ENCODE measurements around the gene JAKMIP2. TPM values are rescaled to one million over a fixed set of nuclear protein-coding genes. Genes with fewer than 3 reads are reported as not detected.
A peak's percentile ranks its signal among the peaks of the same experiment; 100 is the strongest.
"Not testable (repeated sequence)": the region's sequence is repeated elsewhere in the genome, so short reads cannot be mapped to it uniquely, and the experiment has no call there.

Gene JAKMIP2
- total RNA-seq, 2 donors from 2014 or later, result 1.2 to 6.3 TPM

GRCh38 chr5:147732291-147732883 is 50.1 kb downstream of the JAKMIP2 start:
- Mint-ChIP-seq H3K4me1 (ENCODE audit: low read depth) (no peaks in the 10 kb centered on the region), H3K27me3 (ENCODE audit: low read depth) (no peaks in the 10 kb centered on the region), H3K9me3 (peaks cover 3 to 5% of the 10 kb centered on the region in 2 donors), H3K36me3 (ENCODE audit: insufficient read depth in 2 of 2) (no peaks in the 10 kb centered on the region), H3K4me3 (no peak overlapping the region), H3K27ac (no peak overlapping the region)
- DNase-seq (no peak), ATAC-seq (replicated peaks in 1 of 2) (no peak)

DNA sequence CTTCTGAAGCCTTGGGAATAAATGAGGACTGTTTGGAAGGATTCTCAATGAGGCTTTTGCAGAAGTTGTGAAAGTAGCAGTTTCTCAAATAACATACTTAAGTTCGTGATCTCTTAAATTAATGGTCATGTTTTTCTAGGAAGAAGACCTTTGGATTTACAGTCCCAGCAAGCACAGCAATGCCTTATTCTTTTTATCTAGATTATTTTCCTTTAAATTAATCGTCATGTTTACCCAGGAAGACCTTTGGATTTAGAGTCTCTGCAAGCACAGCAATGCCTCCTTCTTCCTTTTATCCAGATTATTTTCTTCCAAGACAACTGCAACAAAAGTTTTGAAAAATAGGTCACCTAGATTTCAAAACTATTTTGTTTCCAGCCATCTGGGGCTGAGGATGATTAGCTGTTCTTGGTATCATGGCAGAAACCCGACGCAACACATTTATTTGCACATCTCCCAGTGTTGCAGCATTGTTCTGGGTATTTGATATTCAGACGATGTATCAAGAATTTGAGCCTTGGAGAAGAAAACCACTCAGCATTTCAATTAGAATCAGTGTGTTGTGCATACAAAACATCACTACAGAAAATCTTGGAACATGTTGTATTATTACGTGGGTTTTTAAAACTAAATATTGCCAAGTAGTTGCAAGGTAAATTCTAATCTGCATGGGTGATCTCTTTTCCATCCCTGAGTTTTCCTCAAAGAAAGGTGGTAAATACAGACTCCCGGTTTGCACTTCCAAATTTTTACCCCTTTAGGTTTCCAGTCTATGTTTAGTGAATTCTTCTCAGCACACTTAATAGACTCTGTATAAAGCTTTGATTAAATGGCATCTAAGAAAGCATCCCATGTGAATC is 50.9 kb downstream of the JAKMIP2 start:
- Mint-ChIP-seq H3K36me3 (ENCODE audit: insufficient read depth in 2 of 2) (no peaks in the 10 kb centered on the region), H3K4me1 (ENCODE audit: low read depth) (no peaks in the 10 kb centered on the region), H3K9me3 (peaks cover 3 to 5% of the 10 kb centered on the region in 2 donors), H3K27ac (no peak overlapping the region), H3K27me3 (ENCODE audit: low read depth) (no peaks in the 10 kb centered on the region), H3K4me3 (no peak overlapping the region)
- DNase-seq (no peak), ATAC-seq (replicated peaks in 1 of 2) (no peak)

DNA sequence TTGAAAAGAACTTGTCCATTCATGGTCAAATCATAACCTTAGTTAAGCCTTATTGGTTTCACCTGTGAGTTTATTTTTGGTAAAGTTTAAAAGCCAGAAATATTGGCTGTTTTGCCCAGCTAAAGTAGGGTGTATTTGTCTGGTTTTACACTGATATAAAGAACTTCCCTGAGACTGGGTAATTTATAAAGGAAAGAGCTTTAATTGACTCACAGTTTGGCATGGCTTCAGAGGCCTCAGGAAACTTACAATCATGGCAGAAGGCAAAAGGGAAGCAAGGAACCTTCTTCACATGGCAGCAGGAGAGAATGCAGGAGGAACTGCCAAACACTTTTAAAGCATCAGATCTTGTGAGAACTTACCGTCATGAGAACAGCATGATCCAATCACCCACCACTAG is 55.3 kb downstream of the JAKMIP2 start:
- no peak overlapping the region for H3K4me3 Mint-ChIP-seq
- H3K27ac Mint-ChIP-seq, result no peak overlapping the region
- DNase-seq (no peak), ATAC-seq (replicated peaks in 1 of 2) (no peak)
- H3K36me3 Mint-ChIP-seq (ENCODE audit: insufficient read depth in 2 of 2), result peaks cover under 1 to 2% of the 10 kb centered on the region in 2 donors
- no peaks in the 10 kb centered on the region for H3K4me1 Mint-ChIP-seq (ENCODE audit: low read depth)
- H3K27me3 Mint-ChIP-seq (ENCODE audit: low read depth), result no peaks in the 10 kb centered on the region
- H3K9me3 Mint-ChIP-seq, result peaks cover 0 to 4% of the 10 kb centered on the region in 2 donors

DNA sequence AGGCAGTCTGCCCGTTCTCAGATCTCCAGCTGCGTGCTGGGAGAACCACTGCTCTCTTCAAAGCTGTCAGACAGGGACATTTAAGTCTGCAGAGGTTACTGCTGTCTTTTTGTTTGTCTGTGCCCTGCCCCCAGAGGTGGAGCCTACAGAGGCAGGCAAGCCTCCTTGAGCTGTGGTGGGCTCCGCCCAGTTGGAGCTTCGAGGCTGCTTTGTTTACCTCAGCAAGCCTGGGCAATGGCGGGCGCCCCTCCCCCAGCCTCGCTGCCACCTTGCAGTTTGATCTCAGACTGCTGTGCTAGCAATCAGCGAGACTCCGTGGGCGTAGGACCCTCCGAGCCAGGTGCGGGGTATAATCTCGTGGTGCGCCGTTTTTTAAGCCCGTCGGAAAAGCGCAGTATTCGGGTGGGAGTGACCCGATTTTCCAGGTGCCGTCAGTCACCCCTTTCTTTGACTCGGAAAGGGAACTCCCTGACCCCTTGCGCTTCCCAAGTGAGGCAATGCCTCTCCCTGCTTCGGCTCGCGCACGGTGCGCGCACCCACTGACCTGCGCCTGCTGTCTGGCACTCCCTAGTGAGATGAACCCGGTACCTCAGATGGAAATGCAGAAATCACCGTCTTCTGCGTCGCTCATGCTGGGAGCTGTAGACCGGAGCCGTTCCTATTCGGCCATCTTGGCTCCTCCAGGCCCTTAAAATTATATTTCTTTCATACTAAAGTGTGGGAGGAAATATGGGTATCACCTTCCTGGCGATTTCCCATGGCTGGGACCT is 61.2 kb downstream of the JAKMIP2 start:
- ATAC-seq (replicated peaks in 1 of 2); H3K4me3 Mint-ChIP-seq; DNase-seq; H3K27ac Mint-ChIP-seq; H3K27me3 Mint-ChIP-seq (ENCODE audit: low read depth); H3K9me3 Mint-ChIP-seq; H3K4me1 Mint-ChIP-seq (ENCODE audit: low read depth); H3K36me3 Mint-ChIP-seq (ENCODE audit: insufficient read depth in 2 of 2): not testable (repeated sequence)

GRCh38 chr5:147713550-147714295 is 68.8 kb downstream of the JAKMIP2 start:
- H3K27me3 Mint-ChIP-seq (ENCODE audit: low read depth), result no peaks in the 10 kb centered on the region
- peak overlapping the region; percentile 2 for H3K27ac Mint-ChIP-seq
- no peak for ATAC-seq (replicated peaks in 1 of 2)
- H3K4me1 Mint-ChIP-seq (ENCODE audit: low read depth), result no peaks in the 10 kb centered on the region
- H3K9me3 Mint-ChIP-seq, result no peaks in the 10 kb centered on the region
- no peaks in the 10 kb centered on the region for H3K36me3 Mint-ChIP-seq (ENCODE audit: insufficient read depth in 2 of 2)
- H3K4me3 Mint-ChIP-seq, result peak overlapping the region in 1 of 2 donors; percentile 5
- no peak for DNase-seq

GRCh38 chr5:147712598-147712997 is 69.9 kb downstream of the JAKMIP2 start:
- H3K27ac Mint-ChIP-seq, result no peak overlapping the region
- DNase-seq, result no peak

GRCh38 chr5:147712019-147712418 is 70.5 kb downstream of the JAKMIP2 start:
- no peaks in the 10 kb centered on the region for H3K27me3 Mint-ChIP-seq (ENCODE audit: low read depth)
- H3K9me3 Mint-ChIP-seq, result no peaks in the 10 kb centered on the region
- no peak overlapping the region for H3K27ac Mint-ChIP-seq
- H3K4me1 Mint-ChIP-seq (ENCODE audit: low read depth), result no peaks in the 10 kb centered on the region
- no peak overlapping the region for H3K4me3 Mint-ChIP-seq
- H3K36me3 Mint-ChIP-seq (ENCODE audit: insufficient read depth in 2 of 2), result no peaks in the 10 kb centered on the region
- ATAC-seq (replicated peaks in 1 of 2) (no peak), DNase-seq (no peak)

More at GRCh38 chr5:147712598-147712997, 69.9 kb downstream of the JAKMIP2 start:
- Mint-ChIP-seq H3K4me1 (ENCODE audit: low read depth) (no peaks in the 10 kb centered on the region), H3K9me3 (no peaks in the 10 kb centered on the region), H3K27me3 (ENCODE audit: low read depth) (no peaks in the 10 kb centered on the region), H3K36me3 (ENCODE audit: insufficient read depth in 2 of 2) (no peaks in the 10 kb centered on the region), H3K4me3 (no peak overlapping the region)
- no peak for ATAC-seq (replicated peaks in 1 of 2)

GRCh38 chr5:147711019-147711418 is 71.5 kb downstream of the JAKMIP2 start:
- DNase-seq (no peak), ATAC-seq (replicated peaks in 1 of 2) (no peak)
- H3K27me3 Mint-ChIP-seq (ENCODE audit: low read depth), result no peaks in the 10 kb centered on the region
- no peaks in the 10 kb centered on the region for H3K9me3 Mint-ChIP-seq
- H3K27ac Mint-ChIP-seq, result no peak overlapping the region
- no peak overlapping the region for H3K4me3 Mint-ChIP-seq
- no peaks in the 10 kb centered on the region for H3K4me1 Mint-ChIP-seq (ENCODE audit: low read depth)
- no peaks in the 10 kb centered on the region for H3K36me3 Mint-ChIP-seq (ENCODE audit: insufficient read depth in 2 of 2)

DNA sequence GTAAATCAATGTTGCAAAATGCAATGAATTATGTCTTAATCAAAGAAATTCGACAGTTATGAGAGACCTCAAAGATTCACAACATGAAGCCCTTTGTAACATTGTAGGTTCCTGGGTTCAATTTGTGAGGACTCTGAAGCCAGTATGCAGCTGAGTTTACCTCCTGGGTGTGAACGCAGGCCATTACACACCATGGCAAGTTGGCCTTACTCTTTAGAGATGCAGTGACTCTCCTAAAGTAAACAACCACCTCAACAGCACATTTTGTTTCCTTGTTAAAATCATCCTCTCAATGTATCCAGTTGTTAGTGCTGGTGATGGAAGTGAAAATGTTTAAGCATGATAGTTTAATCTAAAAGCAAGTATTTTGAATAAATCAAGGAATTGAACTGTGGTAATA is 73.8 kb downstream of the JAKMIP2 start:
- H3K4me1 Mint-ChIP-seq (ENCODE audit: low read depth), result no peaks in the 10 kb centered on the region
- ATAC-seq (replicated peaks in 1 of 2) (no peak), DNase-seq (no peak)
- H3K27ac Mint-ChIP-seq, result no peak overlapping the region
- no peaks in the 10 kb centered on the region for H3K27me3 Mint-ChIP-seq (ENCODE audit: low read depth)
- no peak overlapping the region for H3K4me3 Mint-ChIP-seq
- H3K36me3 Mint-ChIP-seq (ENCODE audit: insufficient read depth in 2 of 2), result no peaks in the 10 kb centered on the region
- H3K9me3 Mint-ChIP-seq, result no peaks in the 10 kb centered on the region

DNA sequence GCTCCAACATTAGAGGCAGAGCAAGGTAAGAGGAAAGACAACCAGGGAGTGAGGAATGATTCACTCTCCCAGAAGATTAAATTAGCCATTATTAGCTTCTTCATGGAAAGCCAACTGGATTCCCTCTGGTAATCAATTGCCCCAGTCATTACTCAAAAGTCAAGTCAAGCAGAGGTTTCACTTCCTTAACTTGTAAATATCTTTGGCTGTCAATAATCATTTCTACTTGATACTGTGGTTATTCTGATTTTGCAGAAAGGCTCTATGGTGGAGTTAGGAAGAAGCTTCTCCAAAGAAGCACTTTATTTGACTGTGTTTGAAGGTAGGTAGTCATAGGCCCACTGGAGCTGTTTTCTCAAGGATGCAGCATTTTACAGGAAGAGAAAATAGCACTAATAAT is 78.0 kb downstream of the JAKMIP2 start:
- DNase-seq (no peak), ATAC-seq (replicated peaks in 1 of 2) (no peak)
- no peaks in the 10 kb centered on the region for H3K9me3 Mint-ChIP-seq
- H3K27me3 Mint-ChIP-seq (ENCODE audit: low read depth), result no peaks in the 10 kb centered on the region
- H3K4me1 Mint-ChIP-seq (ENCODE audit: low read depth), result no peaks in the 10 kb centered on the region
- no peak overlapping the region for H3K27ac Mint-ChIP-seq
- H3K4me3 Mint-ChIP-seq, result no peak overlapping the region
- H3K36me3 Mint-ChIP-seq (ENCODE audit: insufficient read depth in 2 of 2), result no peaks in the 10 kb centered on the region

GRCh38 chr5:147701468-147701867 is 81.1 kb downstream of the JAKMIP2 start:
- Mint-ChIP-seq H3K9me3 (peaks cover 13 to 14% of the 10 kb centered on the region in 2 donors), H3K4me1 (ENCODE audit: low read depth) (no peaks in the 10 kb centered on the region), H3K4me3 (no peak overlapping the region), H3K36me3 (ENCODE audit: insufficient read depth in 2 of 2) (peaks cover 11 to 16% of the 10 kb centered on the region in 2 donors), H3K27ac (no peak overlapping the region), H3K27me3 (ENCODE audit: low read depth) (no peaks in the 10 kb centered on the region)
- DNase-seq (no peak), ATAC-seq (replicated peaks in 1 of 2) (no peak)

DNA sequence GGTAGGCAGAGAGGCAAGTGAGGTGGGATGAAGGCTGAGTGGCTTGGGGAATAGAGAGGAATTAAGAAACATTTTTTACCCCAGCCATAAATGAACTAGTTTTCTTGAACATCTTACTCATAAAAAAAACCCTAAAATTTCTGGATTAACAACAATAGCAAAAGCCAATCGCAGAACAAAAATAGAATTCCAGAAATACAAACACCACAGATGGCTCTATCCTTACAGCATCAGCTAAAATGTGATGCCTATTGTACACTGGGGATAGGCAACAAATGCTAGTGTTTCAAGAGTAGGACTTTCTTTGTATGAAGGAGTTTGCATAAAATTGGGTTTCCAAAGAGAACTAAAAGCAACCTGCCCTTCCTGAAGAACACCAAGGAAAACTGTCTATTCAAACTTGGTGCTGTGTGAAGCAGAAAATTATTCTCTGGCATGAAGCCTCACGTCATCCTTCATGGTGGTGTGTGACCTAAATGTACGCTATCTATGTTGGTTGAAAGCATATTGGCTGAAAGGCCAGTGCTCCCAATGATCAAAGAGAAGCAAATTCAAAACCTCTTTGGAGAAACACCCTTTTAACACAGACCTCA is 82.9 kb downstream of the JAKMIP2 start:
- ATAC-seq (replicated peaks in 1 of 2) (no peak), DNase-seq (no peak)
- no peaks in the 10 kb centered on the region for H3K27me3 Mint-ChIP-seq (ENCODE audit: low read depth)
- H3K27ac Mint-ChIP-seq, result no peak overlapping the region
- H3K4me3 Mint-ChIP-seq, result no peak overlapping the region
- peaks cover 11 to 16% of the 10 kb centered on the region in 2 donors for H3K36me3 Mint-ChIP-seq (ENCODE audit: insufficient read depth in 2 of 2)
- H3K4me1 Mint-ChIP-seq (ENCODE audit: low read depth), result no peaks in the 10 kb centered on the region
- peaks cover 14 to 15% of the 10 kb centered on the region in 2 donors for H3K9me3 Mint-ChIP-seq
